HCT116 (cell line): ENCODE measurements around the gene CTCFL. TPM values are rescaled to one million over a fixed set of nuclear protein-coding genes. Genes with fewer than 3 reads are reported as not detected.

Experiments
- ATAC-seq: fragments of 200-7000 bp; cut with Tn5 transposase; 2 replicates; pipeline ENCODE4 v1.9.1; 2020; ENCODE audit warnings: mild to moderate bottlenecking, moderate library complexity
- BruUV-seq: library from RNA; stranded (reverse); fragments of 400-500 nt; replicated peaks from 2 replicates; lab custom pipeline; 2021; lab: Mats Ljungman, UMichigan
- CTCF ChIA-PET: fragments of 300-600 bp; sonication (Branson Sonifier 250); formaldehyde crosslinking; loops from one replicate; lab custom pipeline; 2021; ENCODE audit warnings: antibody characterized with exemption; lab: Charles Lee
- POLR2A ChIA-PET: fragments of 300-600, 350-600 bp; sonication (Branson Sonifier 250); formaldehyde crosslinking; loops from one replicate; lab custom pipeline; 2021; ENCODE audit warnings: antibody characterized with exemption; lab: Charles Lee
- RAD21 ChIA-PET, 2 experiments: fragments of 300-600 bp; sonication (Branson Sonifier 250); formaldehyde crosslinking; loops; one replicate each; lab custom pipeline; 2023; ENCODE audit warnings: low total read pairs in 2 of 2; ENCODE audit not compliant: uncharacterized antibody in 2 of 2, unreplicated experiment in 2 of 2, low non-redundant PET in 1 of 2; lab: Charles Lee
- DNase-seq: peaks from one replicate; pipeline ENCODE4 v3.0.0-alpha.2; 2010; ENCODE audit warnings: low read depth, low spot score
- H2AFZ ChIP-seq: fragments of 200-600 bp; shearing (Covaris generic), sonication (generic); 2 replicates; pipeline ENCODE4 v1.6.1; 2017; ENCODE audit warnings: low read depth, mixed run types, mixed read lengths, antibody characterized with exemption, low read length; ENCODE audit not compliant: poor library complexity, severe bottlenecking
- H3K27ac ChIP-seq: 2 replicates; pipeline ENCODE4 v1.5.1; 2012; ENCODE audit warnings: low read depth, low read length
- H3K27me3 ChIP-seq: fragments of 200-600 bp; sonication (generic); 2 replicates; pipeline ENCODE4 v1.6.1; 2016; ENCODE audit warnings: mixed run types, low read length, mixed read lengths; ENCODE audit not compliant: insufficient read depth
- H3K36me3 ChIP-seq, 2 experiments: fragments of 200-500 bp in 1 of 2; fragments of 200-600 bp in 1 of 2; sonication (Bioruptor generic) in 1 of 2; sonication (generic) in 1 of 2; 2 replicates each; pipeline versions ENCODE4 v1.5.1 to v1.6.1; 2014 to 2016; ENCODE audit warnings: low read length in 2 of 2, inconsistent platforms in 1 of 2, mixed read lengths in 1 of 2, mixed run types in 1 of 2; ENCODE audit not compliant: insufficient read depth in 2 of 2, control insufficient read depth in 1 of 2
- H3K4me1 ChIP-seq, 2 experiments: fragments of 200-600 bp in 1 of 2; sonication (generic) in 1 of 2; 2 replicates each; pipeline versions ENCODE4 v1.5.1 to v1.6.1; 2012 to 2017; ENCODE audit warnings: low read length in 2 of 2, inconsistent platforms in 1 of 2, mild to moderate bottlenecking in 1 of 2, mixed read lengths in 1 of 2, mixed run types in 1 of 2, moderate library complexity in 1 of 2; ENCODE audit not compliant: insufficient read depth in 2 of 2, control insufficient read depth in 1 of 2
- H3K4me2 ChIP-seq: fragments of 200-600 bp; sonication (generic); 2 replicates; pipeline ENCODE4 v1.6.1; 2017; ENCODE audit warnings: mixed run types, low read length, mixed read lengths
- H3K4me3 ChIP-seq, 2 experiments: fragments of 200-600 bp in 1 of 2; sonication (generic) in 1 of 2; replicated peaks in 1 of 2; 2 replicates each; pipeline ENCODE4 v1.5.1; 2011 to 2016; ENCODE audit warnings: low read length in 2 of 2, control low read depth in 1 of 2, low read depth in 1 of 2, mild to moderate bottlenecking in 1 of 2, mixed read lengths in 1 of 2, mixed run types in 1 of 2
- H3K79me2 ChIP-seq: fragments of 200-600 bp; sonication (generic); 2 replicates; pipeline ENCODE4 v1.6.1; 2017; ENCODE audit warnings: mild to moderate bottlenecking, mixed run types, low read length, moderate library complexity, mixed read lengths; ENCODE audit not compliant: insufficient read depth
- H3K9ac ChIP-seq: fragments of 200-600 bp; sonication (generic); 2 replicates; pipeline ENCODE4 v1.6.1; 2016; ENCODE audit warnings: low read length, mixed read lengths
- H3K9me2 ChIP-seq: fragments of 200-600 bp; sonication (generic), shearing (Covaris generic); 2 replicates; pipeline ENCODE4 v1.6.1; 2017; ENCODE audit warnings: mixed run types, mild to moderate bottlenecking, moderate library complexity; ENCODE audit not compliant: insufficient read depth
- H3K9me3 ChIP-seq, 2 experiments: fragments of 200-500 bp in 1 of 2; fragments of 200-600 bp in 1 of 2; sonication (Bioruptor generic) in 1 of 2; sonication (generic) in 1 of 2; 2 replicates each; pipeline ENCODE4 v1.6.1; 2014 to 2017; ENCODE audit warnings: low read length in 2 of 2, mixed read lengths in 2 of 2, inconsistent platforms in 1 of 2, low read depth in 1 of 2, mild to moderate bottlenecking in 1 of 2, mixed run types in 1 of 2, moderate library complexity in 1 of 2; ENCODE audit not compliant: control insufficient read depth in 1 of 2, insufficient read depth in 1 of 2
- H4K20me1 ChIP-seq: fragments of 200-600 bp; sonication (generic), shearing (Covaris generic); 2 replicates; pipeline ENCODE4 v1.6.1; 2017; ENCODE audit warnings: mixed run types, mild to moderate bottlenecking, moderate library complexity; ENCODE audit not compliant: insufficient read depth
- CEBPB ChIP-seq: IDR thresholded peaks from 2 replicates; pipeline ENCODE4 v1.6.1; 2012; ENCODE audit warnings: low read depth
- EGR1 ChIP-seq: IDR thresholded peaks from 2 replicates; pipeline ENCODE4 v1.6.1; 2012; ENCODE audit warnings: low read depth
- ELF1 ChIP-seq: IDR thresholded peaks from 2 replicates; pipeline ENCODE4 v1.6.1; 2012; ENCODE audit warnings: low read depth, borderline replicate concordance
- FOSL1 ChIP-seq: IDR thresholded peaks from 2 replicates; pipeline ENCODE4 v1.6.1; 2012; ENCODE audit warnings: low read depth
- JUND ChIP-seq: IDR thresholded peaks from 2 replicates; pipeline ENCODE4 v1.6.1; 2012
- MAX ChIP-seq: IDR thresholded peaks from 2 replicates; pipeline ENCODE4 v1.6.1; 2012
- POLR2A ChIP-seq: IDR thresholded peaks from 2 replicates; pipeline ENCODE4 v1.7.0; 2011; ENCODE audit warnings: borderline replicate concordance; ENCODE audit not compliant: insufficient read depth, insufficient read length; ENCODE audit errors: extremely low read depth
- RAD21 ChIP-seq: IDR thresholded peaks from 2 replicates; pipeline ENCODE4 v1.6.1; 2012; ENCODE audit warnings: low read depth, mild to moderate bottlenecking
- REST ChIP-seq: IDR thresholded peaks from 2 replicates; pipeline ENCODE4 v1.6.1; 2012; ENCODE audit warnings: low read depth
- SIN3A ChIP-seq: IDR thresholded peaks from 2 replicates; pipeline ENCODE4 v1.6.1; 2012; ENCODE audit warnings: low read depth
- SP1 ChIP-seq: IDR thresholded peaks from 2 replicates; pipeline ENCODE4 v1.6.1; 2012; ENCODE audit warnings: low read depth
- SRF ChIP-seq: IDR thresholded peaks from 2 replicates; pipeline ENCODE4 v1.6.1; 2012; ENCODE audit warnings: low read depth
- YY1 ChIP-seq: IDR thresholded peaks from 2 replicates; pipeline ENCODE4 v1.6.1; 2011; ENCODE audit warnings: low read length, low read depth, moderate library complexity, mild to moderate bottlenecking; ENCODE audit not compliant: insufficient replicate concordance; ENCODE audit errors: extremely low read depth
- ZNF274 ChIP-seq: fragments of 200-500 bp; sonication (Bioruptor generic); IDR thresholded peaks from 2 replicates; pipeline ENCODE4 v1.6.1; 2014; ENCODE audit warnings: mild to moderate bottlenecking, low read depth, low read length, inconsistent platforms
- intact Hi-C: fragments of 100-400 bp; cut with micrococcal nuclease; formaldehyde crosslinking; loops from 2 replicates; pipeline ENCODE4 v1.10.0; 2022
- total RNA-seq: library from RNA; stranded (reverse); gene quantifications from one replicate; pipeline ENCODE4 v1.2.1, GENCODE V29; 2021; ENCODE audit not compliant: unreplicated experiment
- TF ChIP-seq, protein P1 (sequence below): IDR thresholded peaks from 2 replicates; pipeline ENCODE4 v1.6.1; 2011; ENCODE audit warnings: mild to moderate bottlenecking, low read length, moderate library complexity; ENCODE audit not compliant: insufficient replicate concordance; ENCODE audit errors: extremely low read depth

The CTCFL gene
- total RNA-seq, 1 experiment from 2014 or later, result 0.34 TPM

GRCh38 chr20:57555457-57556184 lies 30.7 kb upstream of the CTCFL start:
- Histone ChIP-seq H3K9me3 (no peaks in the 10 kb centered on the region), H3K27me3 (peaks cover 64% of the 10 kb centered on the region), H4K20me1 (no peaks in the 10 kb centered on the region), H3K27ac (no peak overlapping the region), H3K4me3 (no peak overlapping the region), H2AFZ (no peak overlapping the region), H3K79me2 (no peaks in the 10 kb centered on the region), H3K4me1 (peaks cover 0 to 9% of the 10 kb centered on the region in 2 experiments; a peak in 2 of 4 replicates), H3K9me2 (no peaks in the 10 kb centered on the region), H3K36me3 (no peaks in the 10 kb centered on the region), H3K9ac (no peak overlapping the region), H3K4me2 (no peak overlapping the region)
- intact Hi-C loops, result no loop called here
- ATAC-seq, result no peak
- ChIA-PET POLR2A (no interaction called here), RAD21 (no interaction called here), CTCF (no interaction called here)
- DNase-seq, result no peak
- BruUV-seq, result no TSS peak
- TF ChIP-seq SRF, result no peak

GRCh38 chr20:57553376-57554018 lies 28.6 kb upstream of the CTCFL start:
- Histone ChIP-seq H3K9ac (no peak overlapping the region), H3K36me3 (no peaks in the 10 kb centered on the region), H3K79me2 (no peaks in the 10 kb centered on the region), H3K27ac (no peak overlapping the region), H3K9me2 (no peaks in the 10 kb centered on the region), H3K4me2 (no peak overlapping the region), H3K27me3 (peaks cover 47% of the 10 kb centered on the region), H3K4me1 (no peaks in the 10 kb centered on the region), H4K20me1 (no peaks in the 10 kb centered on the region), H3K9me3 (no peaks in the 10 kb centered on the region), H2AFZ (no peak overlapping the region), H3K4me3 (no peak overlapping the region)
- ChIA-PET CTCF (no interaction called here), RAD21 (no interaction called here), POLR2A (no interaction called here)
- DNase-seq (no peak), ATAC-seq (no peak)
- BruUV-seq, result no TSS peak
- intact Hi-C loops, result no loop called here
- TF ChIP-seq ZNF274 (no peak), RAD21 (no peak), SRF (no peak), SP1 (no peak), MAX (no peak), EGR1 (no peak), FOSL1 (no peak), REST (no peak), YY1 (no peak), CEBPB (no peak), POLR2A (no peak), JUND (no peak), SIN3A (no peak), ELF1 (no peak)
- TF ChIP-seq, protein P1, sequence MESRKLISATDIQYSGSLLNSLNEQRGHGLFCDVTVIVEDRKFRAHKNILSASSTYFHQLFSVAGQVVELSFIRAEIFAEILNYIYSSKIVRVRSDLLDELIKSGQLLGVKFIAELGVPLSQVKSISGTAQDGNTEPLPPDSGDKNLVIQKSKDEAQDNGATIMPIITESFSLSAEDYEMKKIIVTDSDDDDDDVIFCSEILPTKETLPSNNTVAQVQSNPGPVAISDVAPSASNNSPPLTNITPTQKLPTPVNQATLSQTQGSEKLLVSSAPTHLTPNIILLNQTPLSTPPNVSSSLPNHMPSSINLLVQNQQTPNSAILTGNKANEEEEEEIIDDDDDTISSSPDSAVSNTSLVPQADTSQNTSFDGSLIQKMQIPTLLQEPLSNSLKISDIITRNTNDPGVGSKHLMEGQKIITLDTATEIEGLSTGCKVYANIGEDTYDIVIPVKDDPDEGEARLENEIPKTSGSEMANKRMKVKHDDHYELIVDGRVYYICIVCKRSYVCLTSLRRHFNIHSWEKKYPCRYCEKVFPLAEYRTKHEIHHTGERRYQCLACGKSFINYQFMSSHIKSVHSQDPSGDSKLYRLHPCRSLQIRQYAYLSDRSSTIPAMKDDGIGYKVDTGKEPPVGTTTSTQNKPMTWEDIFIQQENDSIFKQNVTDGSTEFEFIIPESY, result no peak
